GM23338 (cell line): ENCODE measurements around the gene TIAM1. TPM values are rescaled to one million over a fixed set of nuclear protein-coding genes. Genes with fewer than 3 reads are reported as not detected.

Experiments
- ATAC-seq: fragments of 200-7000 bp; cut with Tn5 transposase; 3 replicates; pipeline ENCODE4 v1.9.1; 2020
- DNase-seq: peaks from one replicate; pipeline ENCODE4 v3.0.0-alpha.2; 2015; ENCODE audit warnings: low spot score
- H2AFZ ChIP-seq: fragments of 200-600 bp; sonication (generic); 2 replicates; pipeline ENCODE4 v1.8.0; 2016; ENCODE audit warnings: antibody characterized with exemption, mild to moderate bottlenecking, moderate library complexity
- H3F3A ChIP-seq: fragments of 200-600 bp; sonication (generic); replicated peaks from 2 replicates; pipeline ENCODE4 v1.8.0; 2017; ENCODE audit warnings: antibody characterized with exemption, mixed run types, low read depth
- H3K27ac ChIP-seq: fragments of 200-600 bp; sonication (generic); 2 replicates; pipeline ENCODE4 v1.6.1; 2016; ENCODE audit warnings: low read depth
- H3K27me3 ChIP-seq: fragments of 200-600 bp; sonication (generic); 2 replicates; pipeline ENCODE4 v1.8.0; 2016; ENCODE audit warnings: mild to moderate bottlenecking, mixed run types, moderate library complexity; ENCODE audit not compliant: insufficient read depth
- H3K36me3 ChIP-seq: fragments of 200-600 bp; sonication (generic); 2 replicates; pipeline ENCODE4 v1.8.0; 2016; ENCODE audit warnings: mild to moderate bottlenecking; ENCODE audit not compliant: insufficient read depth
- H3K4me1 ChIP-seq: fragments of 200-600 bp; sonication (generic); 2 replicates; pipeline ENCODE4 v1.8.0; 2016; ENCODE audit warnings: mild to moderate bottlenecking, moderate library complexity; ENCODE audit not compliant: insufficient read depth
- H3K4me2 ChIP-seq: fragments of 200-600 bp; sonication (generic); 2 replicates; pipeline ENCODE4 v1.7.1; 2017; ENCODE audit warnings: mixed run types
- H3K4me3 ChIP-seq: fragments of 200-600 bp; sonication (generic); 2 replicates; pipeline ENCODE4 v1.6.1; 2016; ENCODE audit warnings: mixed run types
- H3K79me2 ChIP-seq: fragments of 200-600 bp; sonication (generic); replicated peaks from 2 replicates; pipeline ENCODE4 v1.8.0; 2017; ENCODE audit warnings: mild to moderate bottlenecking; ENCODE audit not compliant: insufficient read depth
- H3K9me2 ChIP-seq: fragments of 200-600 bp; sonication (generic); 2 replicates; pipeline ENCODE4 v1.8.0; 2017; ENCODE audit not compliant: insufficient read depth
- H4K20me1 ChIP-seq: fragments of 200-600 bp; sonication (generic); replicated peaks from 2 replicates; pipeline ENCODE4 v1.8.0; 2017; ENCODE audit warnings: mild to moderate bottlenecking; ENCODE audit not compliant: insufficient read depth
- H3K27ac Mint-ChIP-seq: 2 replicates; pipeline ENCODE4 v1.8.0; 2020; ENCODE audit warnings: inconsistent platforms, mild to moderate bottlenecking, moderate library complexity, mixed read lengths
- H3K27me3 Mint-ChIP-seq: 3 replicates; pipeline ENCODE4 v1.8.0; 2022; ENCODE audit warnings: low read depth, mild to moderate bottlenecking, moderate library complexity, mixed read lengths, inconsistent platforms; ENCODE audit not compliant: insufficient read depth, poor library complexity
- H3K36me3 Mint-ChIP-seq: 3 replicates; pipeline ENCODE4 v1.8.0; 2021; ENCODE audit warnings: low read depth, mild to moderate bottlenecking, inconsistent platforms, moderate library complexity, mixed read lengths
- H3K4me1 Mint-ChIP-seq: 3 replicates; pipeline ENCODE4 v1.8.0; 2020; ENCODE audit warnings: mild to moderate bottlenecking, inconsistent platforms, mixed read lengths
- H3K4me3 Mint-ChIP-seq: 3 replicates; pipeline ENCODE4 v1.8.0; 2021; ENCODE audit warnings: moderate library complexity, mild to moderate bottlenecking, inconsistent platforms, mixed read lengths
- H3K9me3 Mint-ChIP-seq: 3 replicates; pipeline ENCODE4 v1.8.0; 2020; ENCODE audit warnings: moderate library complexity, mild to moderate bottlenecking, inconsistent platforms, mixed read lengths
- CREB1 ChIP-seq: fragments of 250-450 bp; sonication (Bioruptor Pico); IDR thresholded peaks from 2 replicates; pipeline ENCODE4 v1.5.0; 2020; ENCODE audit warnings: low read depth, mild to moderate bottlenecking, moderate library complexity
- EZH2 ChIP-seq: fragments of 200-600 bp; sonication (generic); IDR thresholded peaks from one replicate; pipeline ENCODE4 v1.8.0; 2017; ENCODE audit warnings: antibody characterized with exemption, mild to moderate bottlenecking, low read depth; ENCODE audit not compliant: unreplicated experiment
- EZH2phosphoT487 ChIP-seq: fragments of 200-600 bp; sonication (generic); IDR thresholded peaks from one replicate; pipeline ENCODE4 v1.8.1; 2018; ENCODE audit warnings: antibody characterized with exemption; ENCODE audit not compliant: unreplicated experiment
- JUNB ChIP-seq: IDR thresholded peaks from one replicate; pipeline ENCODE4 v1.6.1; 2016; ENCODE audit warnings: antibody characterized with exemption; ENCODE audit not compliant: unreplicated experiment
- NANOG ChIP-seq: IDR thresholded peaks from 2 replicates; pipeline ENCODE4 v1.6.1; 2016; ENCODE audit warnings: antibody characterized with exemption, borderline replicate concordance
- POLR2AphosphoS5 ChIP-seq: IDR thresholded peaks from 2 replicates; pipeline ENCODE4 v1.6.1; 2016; ENCODE audit warnings: antibody characterized with exemption, low read depth
- STAT1 ChIP-seq: IDR thresholded peaks from one replicate; pipeline ENCODE4 v1.6.1; 2016; ENCODE audit warnings: antibody characterized with exemption; ENCODE audit not compliant: unreplicated experiment
- ZNF114 ChIP-seq: fragments of 250-450 bp; sonication (Bioruptor Pico); IDR thresholded peaks from 2 replicates; pipeline ENCODE4 v1.5.0; 2020; ENCODE audit warnings: mild to moderate bottlenecking, moderate library complexity
- ZNF331 ChIP-seq: fragments of 250-450 bp; sonication (Bioruptor Pico); IDR thresholded peaks from 2 replicates; pipeline ENCODE4 v1.5.0; 2020; ENCODE audit warnings: low read depth, mild to moderate bottlenecking, moderate library complexity
- ZNF462 ChIP-seq: fragments of 250-450 bp; sonication (Bioruptor Pico); IDR thresholded peaks from 2 replicates; pipeline ENCODE4 v1.5.0; 2020; ENCODE audit warnings: mild to moderate bottlenecking, moderate library complexity
- polyA plus RNA-seq: library from polyadenylated mRNA; unstranded; fragments of >200 nt; fragmentation: Nextera tagmentation; extraction: Ambion mirVana; gene quantifications from 2 replicates; pipeline ENCODE4 v1.2.1, GENCODE V29; 2016
- total RNA-seq: library from RNA; depleted of rRNA; stranded (reverse); fragments of >200 nt; shearing (Covaris generic); gene quantifications from 2 replicates; pipeline ENCODE4 v1.2.3, GENCODE V29; 2014
- TF ChIP-seq, protein P1 (sequence below): IDR thresholded peaks from one replicate; pipeline ENCODE4 v1.6.1; 2018; ENCODE audit warnings: antibody characterized with exemption; ENCODE audit not compliant: unreplicated experiment
- TF ChIP-seq, protein P2 (sequence below): IDR thresholded peaks from 2 replicates; pipeline ENCODE4 v1.6.1; 2016; ENCODE audit warnings: antibody characterized with exemption
- TF ChIP-seq, protein P3 (sequence below), 2 experiments: fragments of 200-600 bp in 1 of 2; sonication (generic) in 1 of 2; conservative IDR thresholded peaks; 2 replicates each; pipeline versions ENCODE4 v1.5.1 to v1.6.1; 2016 to 2017; ENCODE audit warnings: antibody characterized with exemption in 2 of 2, low read depth in 2 of 2, mild to moderate bottlenecking in 2 of 2, moderate library complexity in 1 of 2

TIAM1 gene
- total and polyA plus RNA-seq, 2 experiments from 2014 or later, result 18.5 to 20.0 TPM

- Mint-ChIP-seq H3K27ac (no peak overlapping the region), H3K9me3 (peaks cover 41% of the 10 kb centered on the region), H3K36me3 (peaks cover 34% of the 10 kb centered on the region), H3K4me3 (no peak overlapping the region), H3K4me1 (peaks cover 8% of the 10 kb centered on the region), H3K27me3 (no peaks in the 10 kb centered on the region)
- Histone ChIP-seq H3K4me2 (no peak overlapping the region), H3K27ac (no peak overlapping the region), H3F3A (no peaks in the 10 kb centered on the region), H3K4me1 (peaks cover 5% of the 10 kb centered on the region), H3K79me2 (no peaks in the 10 kb centered on the region), H3K4me3 (no peak overlapping the region), H3K9me2 (no peaks in the 10 kb centered on the region), H2AFZ (no peak overlapping the region), H3K36me3 (no peaks in the 10 kb centered on the region), H4K20me1 (no peaks in the 10 kb centered on the region), H3K27me3 (no peaks in the 10 kb centered on the region)
- DNase-seq (no peak), ATAC-seq (no peak)
- TF ChIP-seq EZH2phosphoT487, result no peak
- TF ChIP-seq POLR2AphosphoS5, result no peak
- no peak for TF ChIP-seq NANOG
- TF ChIP-seq ZNF462, result no peak
- no peak for TF ChIP-seq ZNF331 (CRISPR knock-in tag)
- TF ChIP-seq JUNB, result no peak
- TF ChIP-seq ZNF114 (CRISPR knock-in tag), result no peak
- TF ChIP-seq, protein P1, sequence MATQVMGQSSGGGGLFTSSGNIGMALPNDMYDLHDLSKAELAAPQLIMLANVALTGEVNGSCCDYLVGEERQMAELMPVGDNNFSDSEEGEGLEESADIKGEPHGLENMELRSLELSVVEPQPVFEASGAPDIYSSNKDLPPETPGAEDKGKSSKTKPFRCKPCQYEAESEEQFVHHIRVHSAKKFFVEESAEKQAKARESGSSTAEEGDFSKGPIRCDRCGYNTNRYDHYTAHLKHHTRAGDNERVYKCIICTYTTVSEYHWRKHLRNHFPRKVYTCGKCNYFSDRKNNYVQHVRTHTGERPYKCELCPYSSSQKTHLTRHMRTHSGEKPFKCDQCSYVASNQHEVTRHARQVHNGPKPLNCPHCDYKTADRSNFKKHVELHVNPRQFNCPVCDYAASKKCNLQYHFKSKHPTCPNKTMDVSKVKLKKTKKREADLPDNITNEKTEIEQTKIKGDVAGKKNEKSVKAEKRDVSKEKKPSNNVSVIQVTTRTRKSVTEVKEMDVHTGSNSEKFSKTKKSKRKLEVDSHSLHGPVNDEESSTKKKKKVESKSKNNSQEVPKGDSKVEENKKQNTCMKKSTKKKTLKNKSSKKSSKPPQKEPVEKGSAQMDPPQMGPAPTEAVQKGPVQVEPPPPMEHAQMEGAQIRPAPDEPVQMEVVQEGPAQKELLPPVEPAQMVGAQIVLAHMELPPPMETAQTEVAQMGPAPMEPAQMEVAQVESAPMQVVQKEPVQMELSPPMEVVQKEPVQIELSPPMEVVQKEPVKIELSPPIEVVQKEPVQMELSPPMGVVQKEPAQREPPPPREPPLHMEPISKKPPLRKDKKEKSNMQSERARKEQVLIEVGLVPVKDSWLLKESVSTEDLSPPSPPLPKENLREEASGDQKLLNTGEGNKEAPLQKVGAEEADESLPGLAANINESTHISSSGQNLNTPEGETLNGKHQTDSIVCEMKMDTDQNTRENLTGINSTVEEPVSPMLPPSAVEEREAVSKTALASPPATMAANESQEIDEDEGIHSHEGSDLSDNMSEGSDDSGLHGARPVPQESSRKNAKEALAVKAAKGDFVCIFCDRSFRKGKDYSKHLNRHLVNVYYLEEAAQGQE, result no peak
- TF ChIP-seq STAT1, result no peak
- TF ChIP-seq, protein P2, sequence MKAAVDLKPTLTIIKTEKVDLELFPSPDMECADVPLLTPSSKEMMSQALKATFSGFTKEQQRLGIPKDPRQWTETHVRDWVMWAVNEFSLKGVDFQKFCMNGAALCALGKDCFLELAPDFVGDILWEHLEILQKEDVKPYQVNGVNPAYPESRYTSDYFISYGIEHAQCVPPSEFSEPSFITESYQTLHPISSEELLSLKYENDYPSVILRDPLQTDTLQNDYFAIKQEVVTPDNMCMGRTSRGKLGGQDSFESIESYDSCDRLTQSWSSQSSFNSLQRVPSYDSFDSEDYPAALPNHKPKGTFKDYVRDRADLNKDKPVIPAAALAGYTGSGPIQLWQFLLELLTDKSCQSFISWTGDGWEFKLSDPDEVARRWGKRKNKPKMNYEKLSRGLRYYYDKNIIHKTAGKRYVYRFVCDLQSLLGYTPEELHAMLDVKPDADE, result no peak
- TF ChIP-seq, protein P3, sequence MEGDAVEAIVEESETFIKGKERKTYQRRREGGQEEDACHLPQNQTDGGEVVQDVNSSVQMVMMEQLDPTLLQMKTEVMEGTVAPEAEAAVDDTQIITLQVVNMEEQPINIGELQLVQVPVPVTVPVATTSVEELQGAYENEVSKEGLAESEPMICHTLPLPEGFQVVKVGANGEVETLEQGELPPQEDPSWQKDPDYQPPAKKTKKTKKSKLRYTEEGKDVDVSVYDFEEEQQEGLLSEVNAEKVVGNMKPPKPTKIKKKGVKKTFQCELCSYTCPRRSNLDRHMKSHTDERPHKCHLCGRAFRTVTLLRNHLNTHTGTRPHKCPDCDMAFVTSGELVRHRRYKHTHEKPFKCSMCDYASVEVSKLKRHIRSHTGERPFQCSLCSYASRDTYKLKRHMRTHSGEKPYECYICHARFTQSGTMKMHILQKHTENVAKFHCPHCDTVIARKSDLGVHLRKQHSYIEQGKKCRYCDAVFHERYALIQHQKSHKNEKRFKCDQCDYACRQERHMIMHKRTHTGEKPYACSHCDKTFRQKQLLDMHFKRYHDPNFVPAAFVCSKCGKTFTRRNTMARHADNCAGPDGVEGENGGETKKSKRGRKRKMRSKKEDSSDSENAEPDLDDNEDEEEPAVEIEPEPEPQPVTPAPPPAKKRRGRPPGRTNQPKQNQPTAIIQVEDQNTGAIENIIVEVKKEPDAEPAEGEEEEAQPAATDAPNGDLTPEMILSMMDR (conservative IDR thresholded peaks at IDR 0.05; ENCODE audit: low read depth in 2 of 2), result no peak
- no peak for TF ChIP-seq CREB1 (CRISPR knock-in tag)
- TF ChIP-seq EZH2, result no peak
Measured at GRCh38 chr21:31107871-31108270, 236.2 kb downstream of the TIAM1 start.
